GM12891 (cell line): ENCODE measurements around the gene BCCIP.

Experiments
- PAX5 ChIP-seq: IDR thresholded peaks from 2 replicates; pipeline ENCODE4 v1.6.1; 2011; ENCODE audit warnings: low read length, moderate library complexity, mild to moderate bottlenecking; ENCODE audit not compliant: insufficient read depth, severe bottlenecking
- POLR2A ChIP-seq: IDR thresholded peaks from 2 replicates; pipeline ENCODE4 v1.6.1; 2011; ENCODE audit warnings: low read depth, low read length, control low read depth
- POLR2AphosphoS5 ChIP-seq: IDR thresholded peaks from 2 replicates; pipeline ENCODE4 v1.6.1; 2011; ENCODE audit warnings: low read depth, low read length, control low read depth
- POU2F2 ChIP-seq: IDR thresholded peaks from 2 replicates; pipeline ENCODE4 v1.6.1; 2011; ENCODE audit warnings: low read depth, mild to moderate bottlenecking, control low read depth, low read length, moderate library complexity
- SPI1 ChIP-seq: IDR thresholded peaks from 2 replicates; pipeline ENCODE4 v1.6.1; 2011; ENCODE audit warnings: low read depth, low read length, control low read depth
- TAF1 ChIP-seq: IDR thresholded peaks from 2 replicates; pipeline ENCODE4 v1.6.1; 2011; ENCODE audit warnings: low read depth, low read length, control low read depth

DNA sequence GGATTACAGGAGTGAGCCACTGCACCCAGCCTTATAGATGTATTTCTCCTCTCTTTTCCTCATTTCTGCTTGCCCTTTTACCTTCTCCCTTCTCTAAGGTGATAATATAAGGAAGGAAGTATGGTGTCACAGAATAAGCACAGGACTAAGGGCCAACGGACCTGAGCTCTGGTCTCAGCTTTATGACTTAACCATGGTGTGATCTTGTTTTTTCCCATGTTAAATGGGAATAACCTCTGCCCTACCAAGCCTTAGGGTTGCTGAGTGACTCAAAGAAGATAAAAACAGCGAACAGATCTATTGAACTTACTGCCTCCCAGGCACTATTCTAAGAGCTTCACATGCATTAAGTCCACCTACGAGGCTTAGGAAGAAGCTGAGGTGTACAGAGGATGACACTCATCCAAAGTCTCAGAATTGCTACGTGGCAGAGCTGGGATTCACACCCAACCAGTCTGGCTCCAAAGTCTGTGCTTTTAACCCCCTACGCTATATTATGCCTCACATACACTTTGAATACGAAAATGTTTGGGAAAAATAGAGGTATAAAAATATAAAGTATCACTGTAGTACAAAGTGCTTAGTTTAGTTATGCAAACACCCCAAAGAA, 5.9 kb upstream of the BCCIP start:
- TF ChIP-seq POLR2A: no peak
- TF ChIP-seq POLR2AphosphoS5: no peak
- TF ChIP-seq TAF1: no peak
- TF ChIP-seq PAX5: no peak
- TF ChIP-seq SPI1: no peak
- TF ChIP-seq POU2F2: no peak
